Adipocyte (in vitro differentiated cells): ENCODE results near the gene C1orf35.

ENCODE experiments used
- DNase-seq: peaks from one replicate; pipeline ENCODE4 v3.0.0-alpha.2; 2015; ENCODE audit warnings: low read depth
- H3K27me3 ChIP-seq: replicated peaks from 2 replicates; pipeline ENCODE4 v1.7.0; 2013; ENCODE audit warnings: mild to moderate bottlenecking, low read length, moderate library complexity; ENCODE audit not compliant: control insufficient read depth, insufficient read depth
- H3K36me3 ChIP-seq: 2 replicates; pipeline ENCODE4 v1.7.0; 2013; ENCODE audit warnings: low read length, mild to moderate bottlenecking, moderate library complexity; ENCODE audit not compliant: control insufficient read depth, insufficient read depth, severe bottlenecking
- H3K4me1 ChIP-seq: 2 replicates; pipeline ENCODE4 v1.7.0; 2013; ENCODE audit warnings: mild to moderate bottlenecking, low read length, moderate library complexity; ENCODE audit not compliant: control insufficient read depth, insufficient read depth
- H3K4me3 ChIP-seq: 2 replicates; pipeline ENCODE4 v1.7.0; 2013; ENCODE audit warnings: mild to moderate bottlenecking, low read length, moderate library complexity
- H3K9ac ChIP-seq: 2 replicates; pipeline ENCODE4 v1.7.0; 2013; ENCODE audit warnings: mild to moderate bottlenecking, low read length, moderate library complexity
- H3K9me3 ChIP-seq: 2 replicates; pipeline ENCODE4 v1.7.0; 2013; ENCODE audit warnings: mild to moderate bottlenecking, low read length, moderate library complexity; ENCODE audit not compliant: control insufficient read depth

Gene C1orf35

GRCh38 chr1:228097333-228098081 is 5.6 kb downstream of the C1orf35 start:
- no peak overlapping the region for H3K4me3 ChIP-seq
- H3K27me3 ChIP-seq, result no peaks in the 10 kb centered on the region
- no peaks in the 10 kb centered on the region for H3K9me3 ChIP-seq
- peaks cover 43% of the 10 kb centered on the region for H3K36me3 ChIP-seq
- no peaks in the 10 kb centered on the region for H3K4me1 ChIP-seq
- no peak overlapping the region for H3K9ac ChIP-seq
- no peak for DNase-seq

GRCh38 chr1:228096416-228097332 is 6.5 kb downstream of the C1orf35 start:
- DNase-seq, result no peak
- no peaks in the 10 kb centered on the region for H3K27me3 ChIP-seq
- peaks cover 3% of the 10 kb centered on the region for H3K4me1 ChIP-seq
- peaks cover 44% of the 10 kb centered on the region for H3K36me3 ChIP-seq
- H3K9me3 ChIP-seq, result no peaks in the 10 kb centered on the region
- no peak overlapping the region for H3K9ac ChIP-seq
- H3K4me3 ChIP-seq, result no peak overlapping the region

- H3K27me3 ChIP-seq, result no peaks in the 10 kb centered on the region
- H3K4me3 ChIP-seq, result no peak overlapping the region
- H3K9me3 ChIP-seq, result no peaks in the 10 kb centered on the region
- peaks cover 11% of the 10 kb centered on the region for H3K4me1 ChIP-seq
- peaks cover 44% of the 10 kb centered on the region for H3K36me3 ChIP-seq
- H3K9ac ChIP-seq, result no peak overlapping the region
- DNase-seq, result no peak
Measured at GRCh38 chr1:228095938-228096337, 7.2 kb downstream of the C1orf35 start.

- Histone ChIP-seq H3K9me3 (no peaks in the 10 kb centered on the region), H3K36me3 (peaks cover 40% of the 10 kb centered on the region)
Measured at GRCh38 chr1:228095161-228095560, 8.0 kb downstream of the C1orf35 start.

GRCh38 chr1:228094432-228095016 is 8.6 kb downstream of the C1orf35 start:
- Histone ChIP-seq H3K4me1 (peaks cover 25% of the 10 kb centered on the region), H3K9me3 (no peaks in the 10 kb centered on the region), H3K27me3 (no peaks in the 10 kb centered on the region), H3K4me3 (no peak overlapping the region), H3K9ac (no peak overlapping the region), H3K36me3 (peaks cover 34% of the 10 kb centered on the region)
- DNase-seq, result no peak

More at GRCh38 chr1:228095161-228095560, 8.0 kb downstream of the C1orf35 start:
- H3K4me1 ChIP-seq, result peaks cover 18% of the 10 kb centered on the region
- H3K4me3 ChIP-seq, result no peak overlapping the region
- H3K27me3 ChIP-seq, result no peaks in the 10 kb centered on the region
- H3K9ac ChIP-seq, result no peak overlapping the region
- no peak for DNase-seq

- Histone ChIP-seq H3K9ac (no peak overlapping the region), H3K9me3 (no peaks in the 10 kb centered on the region), H3K27me3 (no peaks in the 10 kb centered on the region), H3K4me3 (no peak overlapping the region), H3K4me1 (peaks cover 37% of the 10 kb centered on the region), H3K36me3 (peaks cover 27% of the 10 kb centered on the region)
- DNase-seq, result no peak
Measured at GRCh38 chr1:228093050-228093906, 9.8 kb downstream of the C1orf35 start.

GRCh38 chr1:228092342-228093049 is 10.6 kb downstream of the C1orf35 start:
- no peaks in the 10 kb centered on the region for H3K9me3 ChIP-seq
- no peak overlapping the region for H3K9ac ChIP-seq
- peaks cover 19% of the 10 kb centered on the region for H3K36me3 ChIP-seq
- DNase-seq, result no peak
- peaks cover 45% of the 10 kb centered on the region for H3K4me1 ChIP-seq
- H3K4me3 ChIP-seq, result no peak overlapping the region
- no peaks in the 10 kb centered on the region for H3K27me3 ChIP-seq

- no peaks in the 10 kb centered on the region for H3K9me3 ChIP-seq
- DNase-seq, result no peak
- no peak overlapping the region for H3K4me3 ChIP-seq
- H3K4me1 ChIP-seq, result peaks cover 59% of the 10 kb centered on the region
- H3K27me3 ChIP-seq, result no peaks in the 10 kb centered on the region
- peaks cover 14% of the 10 kb centered on the region for H3K36me3 ChIP-seq
- H3K9ac ChIP-seq, result peak overlapping the region; percentile 15
Measured at GRCh38 chr1:228091084-228091483, 12.0 kb downstream of the C1orf35 start.

- DNase-seq, result peak; percentile 39
- Histone ChIP-seq H3K4me1 (peaks cover 64% of the 10 kb centered on the region), H3K36me3 (peaks cover 14% of the 10 kb centered on the region), H3K27me3 (no peaks in the 10 kb centered on the region), H3K4me3 (no peak overlapping the region), H3K9me3 (no peaks in the 10 kb centered on the region), H3K9ac (peak overlapping the region; percentile 15)
Measured at GRCh38 chr1:228090613-228091081, 12.5 kb downstream of the C1orf35 start.
